Measurements from ENCODE around the gene EPSTI1. TPM values are rescaled to one million over a fixed set of nuclear protein-coding genes. Genes with fewer than 3 reads are reported as not detected.

EPSTI1 gene
- polyA plus RNA-seq, 1 of the 3 experiments (the other 2 are of a cell fraction) = 0.02 TPM

DNA sequence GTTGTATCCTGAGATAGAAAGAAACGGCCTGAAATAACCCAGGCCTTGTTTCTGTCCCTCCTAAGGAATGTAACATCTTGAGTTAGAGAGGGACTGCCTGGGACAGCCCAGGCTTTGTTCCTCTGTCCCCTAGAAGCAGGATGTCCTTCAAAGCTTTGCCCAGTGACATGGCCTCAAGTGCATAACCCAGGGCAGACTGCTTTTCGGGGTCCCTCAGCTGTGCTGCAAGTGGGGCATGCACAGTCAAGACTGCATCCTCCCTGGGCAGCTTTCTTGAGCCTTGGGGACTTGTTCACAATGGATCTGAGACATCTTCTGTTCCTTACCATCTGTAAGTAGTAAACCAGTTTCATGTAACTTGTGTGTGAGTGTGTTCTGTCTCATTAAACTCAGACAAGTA lies 7.5 kb upstream of the EPSTI1 start:
- Histone ChIP-seq H3K4me1 (ENCODE audit: control insufficient read depth in 1 of 2, insufficient read depth in 2 of 2, low read depth in 1 of 2, low read length in 1 of 2) (peaks cover 0 to 7% of the 10 kb centered on the region in 2 experiments; a peak in 2 of 4 replicates), H3F3A (replicated peaks; ENCODE audit: insufficient read depth) (peaks cover 7% of the 10 kb centered on the region), H2AFZ (ENCODE audit: low read depth) (no peak overlapping the region), H3K36me3 (replicated peaks in 1 of 2; ENCODE audit: control insufficient read depth in 1 of 2, insufficient read depth in 2 of 2, low read length in 1 of 2) (no peaks in the 10 kb centered on the region), H3K27me3 (ENCODE audit: insufficient read depth) (no peaks in the 10 kb centered on the region), H3K9ac (no peak overlapping the region), H3K27ac (ENCODE audit: low read depth in 2 of 2, low read length in 1 of 2) (no peak overlapping the region), H3K9me2 (no peaks in the 10 kb centered on the region), H3K79me2 (ENCODE audit: insufficient read depth) (no peaks in the 10 kb centered on the region), H3K9me3 (no peaks in the 10 kb centered on the region), H3K4me2 (no peak overlapping the region), H4K20me1 (ENCODE audit: insufficient read depth) (no peaks in the 10 kb centered on the region), H3K4me3 (ENCODE audit: low read depth in 2 of 2, low read length in 1 of 2) (no peak overlapping the region)
- no peak for DNase-seq
- CTCF ChIA-PET = interaction anchor here (2.2 kb wide), 1 partner anchor 30 kb away, joined by 9 read pairs; no protein-coding TSS in a partner anchor
- 79% methylated on average over 2 of the region's 2 CpGs for WGBS (ENCODE audit: low lambda C conversion rate)
- TF ChIP-seq POLR2AphosphoS5 (IDR thresholded peaks at IDR 0.05; ENCODE audit: low read depth, low read length) = no peak
- TF ChIP-seq FOXJ3 (CRISPR knock-in tag; IDR thresholded peaks at IDR 0.05) = no peak
- TF ChIP-seq FOXM1 (IDR thresholded peaks at IDR 0.05; ENCODE audit: low read depth) = no peak
- no peak for TF ChIP-seq USF2 (IDR thresholded peaks at IDR 0.05; ENCODE audit: borderline replicate concordance, low read depth, low read length)
- TF ChIP-seq, protein P1, sequence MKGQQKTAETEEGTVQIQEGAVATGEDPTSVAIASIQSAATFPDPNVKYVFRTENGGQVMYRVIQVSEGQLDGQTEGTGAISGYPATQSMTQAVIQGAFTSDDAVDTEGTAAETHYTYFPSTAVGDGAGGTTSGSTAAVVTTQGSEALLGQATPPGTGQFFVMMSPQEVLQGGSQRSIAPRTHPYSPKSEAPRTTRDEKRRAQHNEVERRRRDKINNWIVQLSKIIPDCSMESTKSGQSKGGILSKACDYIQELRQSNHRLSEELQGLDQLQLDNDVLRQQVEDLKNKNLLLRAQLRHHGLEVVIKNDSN (IDR thresholded peaks at IDR 0.05; ENCODE audit: borderline replicate concordance, low read depth) = no peak
- no peak for TF ChIP-seq SMC3 (IDR thresholded peaks at IDR 0.05; ENCODE audit: low read depth, low read length)
- TF ChIP-seq SIN3A (IDR thresholded peaks at IDR 0.05; ENCODE audit: borderline replicate concordance, low read depth, low read length) = no peak
- no peak for TF ChIP-seq RAD21 (IDR thresholded peaks at IDR 0.05; ENCODE audit: low read length)
- no peak for TF ChIP-seq YY1 (IDR thresholded peaks at IDR 0.05; ENCODE audit: low read depth)
- TF ChIP-seq TEAD4 (IDR thresholded peaks at IDR 0.05; ENCODE audit: borderline replicate concordance, insufficient read depth) = no peak
- no peak for TF ChIP-seq NFIC (IDR thresholded peaks at IDR 0.05; ENCODE audit: borderline replicate concordance)
- no peak for TF ChIP-seq CHD2 (IDR thresholded peaks at IDR 0.05; ENCODE audit: low read length, partially characterized antibody)
- TF ChIP-seq ELF1 (IDR thresholded peaks at IDR 0.05) = no peak
- TF ChIP-seq, protein P2, sequence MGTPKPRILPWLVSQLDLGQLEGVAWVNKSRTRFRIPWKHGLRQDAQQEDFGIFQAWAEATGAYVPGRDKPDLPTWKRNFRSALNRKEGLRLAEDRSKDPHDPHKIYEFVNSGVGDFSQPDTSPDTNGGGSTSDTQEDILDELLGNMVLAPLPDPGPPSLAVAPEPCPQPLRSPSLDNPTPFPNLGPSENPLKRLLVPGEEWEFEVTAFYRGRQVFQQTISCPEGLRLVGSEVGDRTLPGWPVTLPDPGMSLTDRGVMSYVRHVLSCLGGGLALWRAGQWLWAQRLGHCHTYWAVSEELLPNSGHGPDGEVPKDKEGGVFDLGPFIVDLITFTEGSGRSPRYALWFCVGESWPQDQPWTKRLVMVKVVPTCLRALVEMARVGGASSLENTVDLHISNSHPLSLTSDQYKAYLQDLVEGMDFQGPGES (IDR thresholded peaks at IDR 0.05; ENCODE audit: low read depth, low read length) = no peak
- no peak for TF ChIP-seq TAF1 (IDR thresholded peaks at IDR 0.05; ENCODE audit: borderline replicate concordance, low read depth, low read length)
- no peak for TF ChIP-seq RFX5 (IDR thresholded peaks at IDR 0.05; ENCODE audit: low read length)
- no peak for TF ChIP-seq GATA2 (CRISPR knock-in tag; IDR thresholded peaks at IDR 0.05)
- POLR2A ChIA-PET = no interaction called here
